GM12878 (cell line): ENCODE data around the gene GBP2. TPM values are rescaled to one million over a fixed set of nuclear protein-coding genes. Genes with fewer than 3 reads are reported as not detected.

Source experiments
- IKZF2 ChIP-seq, 2 experiments: fragments of 450-650 bp; IDR thresholded peaks; 2 replicates each; pipeline ENCODE4 v1.6.1; 2017; ENCODE audit warnings: mild to moderate bottlenecking in 2 of 2, moderate library complexity in 2 of 2
- MEF2B ChIP-seq: fragments of 450-650 bp; IDR thresholded peaks from 2 replicates; pipeline ENCODE4 v1.6.1; 2018; ENCODE audit warnings: mild to moderate bottlenecking, moderate library complexity; ENCODE audit not compliant: partially characterized antibody, poor library complexity, severe bottlenecking
- MYC ChIP-seq: IDR thresholded peaks from 2 replicates; pipeline ENCODE4 v1.6.1; 2011; ENCODE audit warnings: mild to moderate bottlenecking, low read length, moderate library complexity, inconsistent platforms; ENCODE audit not compliant: insufficient read depth, insufficient replicate concordance, insufficient read length, severe bottlenecking
- NR2C2 ChIP-seq: IDR thresholded peaks from 2 replicates; pipeline ENCODE4 v1.6.1; 2011; ENCODE audit warnings: borderline replicate concordance, low read depth; ENCODE audit not compliant: control insufficient read depth, insufficient read length
- ZNF24 ChIP-seq: fragments of 450-650 bp; IDR thresholded peaks from 2 replicates; pipeline ENCODE4 v1.6.1; 2017; ENCODE audit warnings: antibody characterized with exemption, mild to moderate bottlenecking
- ZZZ3 ChIP-seq: IDR thresholded peaks from 2 replicates; pipeline ENCODE4 v1.6.1; 2011; ENCODE audit warnings: low read depth; ENCODE audit not compliant: control insufficient read depth, insufficient read length
- polyA plus RNA-seq, 11 experiments: library from polyadenylated mRNA; depleted of rRNA in 4 of 11; unstranded in 6 of 11; stranded (reverse) in 5 of 11; fragments of >200 nt; fragmentation: Nextera tagmentation in 4 of 11; fragmentation: Illumina TruSeq in 1 of 11; extraction: Ambion mirVana in 4 of 11; extraction: Trizol in 1 of 11; gene quantifications; 1 replicate in 1 of 11; 2 replicates in 10 of 11; pipeline versions ENCODE4 v1.2.1 to v1.2.3, GENCODE V29; 2011 to 2016; ENCODE audit warnings: inconsistent platforms in 2 of 11, missing spikeins in 2 of 11, low read depth in 1 of 11
- total RNA-seq, 4 experiments: library from RNA; depleted of rRNA in 3 of 4; stranded (reverse); fragments of >200 nt in 3 of 4; fragmentation: Illumina TruSeq in 1 of 4; extraction: Trizol in 1 of 4; gene quantifications; 2 replicates each; pipeline versions ENCODE4 v1.2.1 to v1.2.3, GENCODE V29; 2013 to 2021
- TF ChIP-seq, protein P1 (sequence below): fragments of 450-650 bp; IDR thresholded peaks from 2 replicates; pipeline ENCODE4 v1.6.1; 2018; ENCODE audit warnings: borderline replicate concordance, mild to moderate bottlenecking; ENCODE audit not compliant: partially characterized antibody
- TF ChIP-seq, protein P2 (sequence below): fragments of 450-650 bp; IDR thresholded peaks from 2 replicates; pipeline ENCODE4 v1.6.1; 2017; ENCODE audit warnings: mild to moderate bottlenecking

Gene GBP2
- total and polyA plus RNA-seq, 10 of the 15 experiments (the other 5 are each of a cell fraction or from before 2014, with no cell fraction given), result 1.6 to 5.9 (median 3.2) TPM

DNA sequence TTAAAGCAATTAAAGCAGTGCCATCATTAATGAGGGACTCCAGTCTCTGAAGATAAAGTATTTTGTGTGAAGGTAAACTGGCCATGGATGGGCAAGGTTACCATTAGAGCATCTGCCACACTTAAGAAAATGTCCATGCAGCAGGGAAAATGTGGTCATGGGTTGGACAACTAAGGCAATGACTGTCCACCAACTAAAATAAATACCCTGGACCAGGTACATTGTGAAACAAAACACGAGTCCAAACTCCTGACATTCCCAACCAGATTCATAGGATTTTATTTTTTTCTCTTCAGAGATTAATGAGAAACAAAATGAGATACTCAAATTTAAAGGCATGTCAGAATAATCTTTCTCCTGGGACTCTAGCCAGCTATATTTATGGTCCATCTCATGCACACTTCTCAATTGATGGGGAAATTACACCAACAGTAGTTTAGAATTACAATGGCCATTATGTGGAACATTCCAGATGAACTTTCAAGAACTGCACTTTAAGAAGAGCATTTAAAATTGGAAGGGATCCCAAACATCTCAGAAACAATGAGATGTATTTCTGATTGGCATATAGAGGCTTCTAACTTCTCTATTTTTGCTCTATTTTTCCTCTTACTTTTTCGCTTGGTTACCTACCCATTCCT, 41.8 kb upstream of the GBP2 start (continued):
- TF ChIP-seq, protein P1, sequence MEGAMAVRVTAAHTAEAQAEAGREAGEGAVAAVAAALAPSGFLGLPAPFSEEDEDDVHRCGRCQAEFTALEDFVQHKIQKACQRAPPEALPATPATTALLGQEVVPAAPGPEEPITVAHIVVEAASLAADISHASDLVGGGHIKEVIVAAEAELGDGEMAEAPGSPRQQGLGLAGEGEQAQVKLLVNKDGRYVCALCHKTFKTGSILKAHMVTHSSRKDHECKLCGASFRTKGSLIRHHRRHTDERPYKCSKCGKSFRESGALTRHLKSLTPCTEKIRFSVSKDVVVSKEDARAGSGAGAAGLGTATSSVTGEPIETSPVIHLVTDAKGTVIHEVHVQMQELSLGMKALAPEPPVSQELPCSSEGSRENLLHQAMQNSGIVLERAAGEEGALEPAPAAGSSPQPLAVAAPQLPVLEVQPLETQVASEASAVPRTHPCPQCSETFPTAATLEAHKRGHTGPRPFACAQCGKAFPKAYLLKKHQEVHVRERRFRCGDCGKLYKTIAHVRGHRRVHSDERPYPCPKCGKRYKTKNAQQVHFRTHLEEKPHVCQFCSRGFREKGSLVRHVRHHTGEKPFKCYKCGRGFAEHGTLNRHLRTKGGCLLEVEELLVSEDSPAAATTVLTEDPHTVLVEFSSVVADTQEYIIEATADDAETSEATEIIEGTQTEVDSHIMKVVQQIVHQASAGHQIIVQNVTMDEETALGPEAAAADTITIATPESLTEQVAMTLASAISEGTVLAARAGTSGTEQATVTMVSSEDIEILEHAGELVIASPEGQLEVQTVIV, result no peak
- TF ChIP-seq, protein P2, sequence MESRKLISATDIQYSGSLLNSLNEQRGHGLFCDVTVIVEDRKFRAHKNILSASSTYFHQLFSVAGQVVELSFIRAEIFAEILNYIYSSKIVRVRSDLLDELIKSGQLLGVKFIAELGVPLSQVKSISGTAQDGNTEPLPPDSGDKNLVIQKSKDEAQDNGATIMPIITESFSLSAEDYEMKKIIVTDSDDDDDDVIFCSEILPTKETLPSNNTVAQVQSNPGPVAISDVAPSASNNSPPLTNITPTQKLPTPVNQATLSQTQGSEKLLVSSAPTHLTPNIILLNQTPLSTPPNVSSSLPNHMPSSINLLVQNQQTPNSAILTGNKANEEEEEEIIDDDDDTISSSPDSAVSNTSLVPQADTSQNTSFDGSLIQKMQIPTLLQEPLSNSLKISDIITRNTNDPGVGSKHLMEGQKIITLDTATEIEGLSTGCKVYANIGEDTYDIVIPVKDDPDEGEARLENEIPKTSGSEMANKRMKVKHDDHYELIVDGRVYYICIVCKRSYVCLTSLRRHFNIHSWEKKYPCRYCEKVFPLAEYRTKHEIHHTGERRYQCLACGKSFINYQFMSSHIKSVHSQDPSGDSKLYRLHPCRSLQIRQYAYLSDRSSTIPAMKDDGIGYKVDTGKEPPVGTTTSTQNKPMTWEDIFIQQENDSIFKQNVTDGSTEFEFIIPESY, result no peak
- TF ChIP-seq ZNF24, result no peak
- no peak for TF ChIP-seq IKZF2 (IDR thresholded peaks at IDR 0.05)
- no peak for TF ChIP-seq NR2C2
- no peak for TF ChIP-seq MYC
- no peak for TF ChIP-seq MEF2B
- no peak for TF ChIP-seq ZZZ3
